Peyer's patch (tissue), 4 donors: ENCODE results near the gene CENPW.

ENCODE experiments used
- CTCF ChIP-seq, 6 experiments: fragments of 450-650 bp in 4 of 6; fragments of 200-600 bp in 2 of 6; sonication (generic) in 1 of 6; IDR thresholded peaks; one replicate each; pipeline ENCODE4 v1.5.1; 2017 to 2019; ENCODE audit warnings: antibody characterized with exemption in 6 of 6, mild to moderate bottlenecking in 3 of 6, moderate library complexity in 1 of 6
- POLR2A ChIP-seq, 2 donors: fragments of 450-650 bp; IDR thresholded peaks; one replicate each; pipeline ENCODE4 v1.5.1; 2017; ENCODE audit warnings: antibody characterized with exemption in 2 of 2, mild to moderate bottlenecking in 2 of 2, moderate library complexity in 2 of 2

DNA sequence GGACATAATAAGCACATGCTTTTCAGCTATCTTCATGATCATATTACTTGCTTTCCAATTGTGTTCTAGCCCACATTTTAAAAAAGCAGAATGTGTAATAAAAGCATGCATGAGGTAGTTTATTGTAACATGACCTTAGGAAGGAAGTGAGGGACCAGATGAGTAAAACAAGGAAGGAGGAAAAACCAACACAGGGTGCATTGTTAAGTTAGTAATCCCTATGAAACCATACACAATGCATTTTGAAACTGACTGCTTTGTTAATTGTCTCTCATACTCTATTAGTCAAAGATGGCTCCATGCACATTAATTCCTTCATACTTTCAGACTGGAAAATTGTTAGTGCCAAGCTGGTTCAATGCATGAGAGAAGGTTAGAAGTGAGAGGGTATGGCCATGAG lies 37.7 kb upstream of the CENPW start:
- TF ChIP-seq POLR2A (IDR thresholded peaks at IDR 0.05) (no peak), CTCF (IDR thresholded peaks at IDR 0.05) (no peak)
